Kidney (tissue), 14 donors: Measurements from ENCODE around the gene CSN3. TPM values are rescaled to one million over a fixed set of nuclear protein-coding genes. Genes with fewer than 3 reads are reported as not detected.

Source experiments
- DNase-seq, 5 donors: peaks; one replicate each; pipeline ENCODE4 v3.0.0-alpha.2; 2013 to 2020
- FAIRE-seq: peaks from 2 replicates; lab custom pipeline; 2012; peaks lifted over from hg19 to GRCh38; lab: Jason Lieb, UNC
- H3K27ac ChIP-seq, 2 donors: one replicate each; pipeline ENCODE4 v1.7.0; 2013; ENCODE audit warnings: low read depth in 2 of 2, low read length in 2 of 2, inconsistent platforms in 1 of 2
- H3K27me3 ChIP-seq: one replicate; pipeline ENCODE4 v1.7.1; 2013; ENCODE audit warnings: low read length, inconsistent platforms; ENCODE audit not compliant: control insufficient read depth, insufficient read depth
- H3K36me3 ChIP-seq, 3 donors: one replicate each; pipeline versions ENCODE4 v1.7.0 to v1.7.1; 2013; ENCODE audit warnings: low read length in 3 of 3, control low read depth in 1 of 3, inconsistent platforms in 1 of 3; ENCODE audit not compliant: insufficient read depth in 3 of 3, control insufficient read depth in 2 of 3
- H3K4me1 ChIP-seq, 3 donors: one replicate each; pipeline versions ENCODE4 v1.7.0 to v1.7.1; 2013; ENCODE audit warnings: low read length in 3 of 3, inconsistent platforms in 1 of 3, low read depth in 1 of 3; ENCODE audit not compliant: control insufficient read depth in 2 of 3, insufficient read depth in 2 of 3
- H3K4me3 ChIP-seq, 3 donors: one replicate each; pipeline versions ENCODE4 v1.7.0 to v1.8.1; 2013; ENCODE audit warnings: low read length in 3 of 3, control low read depth in 1 of 3, inconsistent platforms in 1 of 3
- H3K9ac ChIP-seq, 3 donors: one replicate each; pipeline versions ENCODE4 v1.7.0 to v1.7.1; 2013; ENCODE audit warnings: low read length in 3 of 3, control low read depth in 1 of 3, inconsistent platforms in 1 of 3
- H3K9me3 ChIP-seq, 3 donors: one replicate each; pipeline versions ENCODE4 v1.7.0 to v1.7.1; 2013; ENCODE audit warnings: low read length in 3 of 3, control low read depth in 1 of 3, inconsistent platforms in 1 of 3; ENCODE audit not compliant: control insufficient read depth in 2 of 3, insufficient read depth in 1 of 3
- CTCF ChIP-seq: IDR thresholded peaks from 3 replicates; pipeline ENCODE4 v1.5.1; 2012; ENCODE audit warnings: mild to moderate bottlenecking, moderate library complexity, borderline replicate concordance; ENCODE audit not compliant: insufficient read depth; ENCODE audit errors: extremely low read depth
- intact Hi-C: fragments of 100-400 bp; cut with DNase I; formaldehyde crosslinking; loops from one replicate; pipeline ENCODE4 v1.11.1; 2022
- polyA plus RNA-seq: library from polyadenylated mRNA; stranded (reverse); fragments of 350-450 nt; fragmentation: Illumina TruSeq; extraction: RNeasy Lipid Tissue Mini Kit (QIAGEN cat#74804); gene quantifications from one replicate; pipeline ENCODE4 v1.2.3, GENCODE V29; 2014; ENCODE audit warnings: low read depth, low replicate concordance; ENCODE audit not compliant: insufficient read depth
- total RNA-seq: library from RNA; stranded (reverse); fragmentation: NEBNext Ultra II Directional; extraction: Animal tissue kit (Norgen Biotek cat#: 25700); gene quantifications from one replicate; pipeline ENCODE4 v1.2.1, GENCODE V29; 2021
- donor health status: control.
- donor health status: control.
- donor health status: control.
- donor health status: control.
- donor health status: control.
- donor health status: DM: yes; HTN: yes; CAD: no.
- donor health status: Normal renal cell carcinoma (clear cell type).

CSN3 gene
- total and polyA plus RNA-seq, 2 donors from 2014 or later, result not detected

GRCh38 chr4:70299643-70300042 lies 57.2 kb downstream of the CSN3 start:
- H3K4me3 ChIP-seq, result no peak overlapping the region
- no peaks in the 10 kb centered on the region for H3K36me3 ChIP-seq
- H3K9ac ChIP-seq, result no peak overlapping the region
- no peaks in the 10 kb centered on the region for H3K4me1 ChIP-seq
- intact Hi-C loops, result no loop called here
- H3K27me3 ChIP-seq, result no peaks in the 10 kb centered on the region
- H3K27ac ChIP-seq, result no peak overlapping the region
- no peak for FAIRE-seq
- TF ChIP-seq CTCF, result no peak
- no peak for DNase-seq
- no peaks in the 10 kb centered on the region for H3K9me3 ChIP-seq

GRCh38 chr4:70300215-70300614 lies 57.8 kb downstream of the CSN3 start:
- DNase-seq (no peak), FAIRE-seq (no peak)
- intact Hi-C loops, result no loop called here
- H3K27me3 ChIP-seq, result no peaks in the 10 kb centered on the region
- H3K27ac ChIP-seq, result no peak overlapping the region
- H3K9me3 ChIP-seq, result no peaks in the 10 kb centered on the region
- no peak for TF ChIP-seq CTCF
- no peak overlapping the region for H3K9ac ChIP-seq
- no peaks in the 10 kb centered on the region for H3K4me1 ChIP-seq
- H3K36me3 ChIP-seq, result no peaks in the 10 kb centered on the region
- no peak overlapping the region for H3K4me3 ChIP-seq

Other genes starting within 250 kb of the CSN3 start
- gene STATH, start 246.6 kb upstream of the CSN3 start, total RNA-seq, result not detected
- gene STATH, start 246.6 kb upstream of the CSN3 start, polyA plus RNA-seq, result not detected
- not detected for gene HTN3, start 214.1 kb upstream of the CSN3 start, total RNA-seq
- not detected for gene HTN3, start 214.1 kb upstream of the CSN3 start, polyA plus RNA-seq
- not detected for gene HTN1, start 192.2 kb upstream of the CSN3 start, total RNA-seq
- not detected for gene HTN1, start 192.2 kb upstream of the CSN3 start, polyA plus RNA-seq
- gene PRR27, start 88.4 kb upstream of the CSN3 start, total RNA-seq, result not detected
- not detected for gene PRR27, start 88.4 kb upstream of the CSN3 start, polyA plus RNA-seq
- not detected for gene ODAM, start 46.9 kb upstream of the CSN3 start, total RNA-seq
- 4.0 TPM for gene ODAM, start 46.9 kb upstream of the CSN3 start, polyA plus RNA-seq
- 0.50 TPM for gene FDCSP, start 16.5 kb upstream of the CSN3 start, total RNA-seq
- not detected for gene FDCSP, start 16.5 kb upstream of the CSN3 start, polyA plus RNA-seq
- not detected for gene CABS1, start 92.4 kb downstream of the CSN3 start, total RNA-seq
- gene CABS1, start 92.4 kb downstream of the CSN3 start, polyA plus RNA-seq, result not detected
- not detected for gene SMR3A, start 118.2 kb downstream of the CSN3 start, total RNA-seq
- gene SMR3A, start 118.2 kb downstream of the CSN3 start, polyA plus RNA-seq, result not detected
- not detected for gene SMR3B, start 140.5 kb downstream of the CSN3 start, total RNA-seq
- not detected for gene SMR3B, start 140.5 kb downstream of the CSN3 start, polyA plus RNA-seq
- not detected for gene OPRPN, start 155.3 kb downstream of the CSN3 start, total RNA-seq
- not detected for gene OPRPN, start 155.3 kb downstream of the CSN3 start, polyA plus RNA-seq
- gene MUC7, start 229.6 kb downstream of the CSN3 start, total RNA-seq, result not detected
- gene MUC7, start 229.6 kb downstream of the CSN3 start, polyA plus RNA-seq, result not detected